SK-N-SH treated with all-trans-retinoic acid at 6 μM for 48 hours (cell line): ENCODE results near the gene KRT82.

ENCODE experiments used
- ATAC-seq: fragments of 200-7000 bp; cut with Tn5 transposase; 3 replicates; pipeline ENCODE4 v1.9.1; 2020; ENCODE audit warnings: mild to moderate bottlenecking, moderate library complexity
- ARNTL ChIP-seq: fragments of 450-650 bp; formaldehyde crosslinking; IDR thresholded peaks from 2 replicates; pipeline ENCODE4 v1.5.0; 2020; ENCODE audit warnings: low read depth, mild to moderate bottlenecking, moderate library complexity, borderline replicate concordance
- BACH2 ChIP-seq: fragments of 250-450 bp; sonication (Bioruptor Pico); IDR thresholded peaks from 2 replicates; pipeline ENCODE4 v1.9.0; 2021; ENCODE audit warnings: mild to moderate bottlenecking, borderline replicate concordance
- ESRRG ChIP-seq: fragments of 250-450 bp; sonication (Bioruptor Pico); IDR thresholded peaks from 2 replicates; pipeline ENCODE4 v1.6.1; 2021; ENCODE audit warnings: mild to moderate bottlenecking
- GLIS3 ChIP-seq: fragments of 250-450 bp; sonication (Bioruptor Pico); IDR thresholded peaks from 2 replicates; pipeline ENCODE4 v1.5.0; 2020; ENCODE audit warnings: mild to moderate bottlenecking, moderate library complexity
- PPARA ChIP-seq: fragments of 250-450 bp; sonication (Bioruptor Pico); IDR thresholded peaks from 2 replicates; pipeline ENCODE4 v1.5.0; 2020; ENCODE audit warnings: mild to moderate bottlenecking, borderline replicate concordance
- RARB ChIP-seq: fragments of 250-450 bp; sonication (Bioruptor Pico); IDR thresholded peaks from 2 replicates; pipeline ENCODE4 v1.8.0; 2021; ENCODE audit warnings: mild to moderate bottlenecking, moderate library complexity
- SNAI2 ChIP-seq: fragments of 250-450 bp; sonication (Bioruptor Pico); IDR thresholded peaks from 2 replicates; pipeline ENCODE4 v1.5.0; 2020; ENCODE audit warnings: mild to moderate bottlenecking, moderate library complexity
- TCF4 ChIP-seq: fragments of 250-450 bp; sonication (Bioruptor Pico); IDR thresholded peaks from 2 replicates; pipeline ENCODE4 v1.8.0; 2021; ENCODE audit warnings: mild to moderate bottlenecking, moderate library complexity, borderline replicate concordance
- TOX ChIP-seq: fragments of 250-450 bp; sonication (Bioruptor Pico); IDR thresholded peaks from 2 replicates; pipeline ENCODE4 v1.8.0; 2021; ENCODE audit warnings: mild to moderate bottlenecking, moderate library complexity, borderline replicate concordance
- ZFP30 ChIP-seq: fragments of 450-650 bp; formaldehyde crosslinking; IDR thresholded peaks from 2 replicates; pipeline ENCODE4 v1.5.0; 2022; ENCODE audit warnings: mild to moderate bottlenecking, moderate library complexity
- ZNF565 ChIP-seq: fragments of 450-650 bp; formaldehyde crosslinking; conservative IDR thresholded peaks from 2 replicates; pipeline ENCODE4 v1.5.0; 2020; ENCODE audit warnings: low read depth, mild to moderate bottlenecking, moderate library complexity
- ZNF70 ChIP-seq: fragments of 450-650 bp; formaldehyde crosslinking; IDR thresholded peaks from 2 replicates; pipeline ENCODE4 v1.5.0; 2020; ENCODE audit warnings: mild to moderate bottlenecking, moderate library complexity
- ZNF8 ChIP-seq: fragments of 450-650 bp; formaldehyde crosslinking; IDR thresholded peaks from 2 replicates; pipeline ENCODE4 v1.5.0; 2020; ENCODE audit warnings: mild to moderate bottlenecking, moderate library complexity
- TF ChIP-seq, protein P1 (sequence below): fragments of 250-450 bp; sonication (Bioruptor Pico); IDR thresholded peaks from 2 replicates; pipeline ENCODE4 v1.5.0; 2020; ENCODE audit warnings: mild to moderate bottlenecking, moderate library complexity
- TF ChIP-seq, protein P2 (sequence below): fragments of 250-450 bp; sonication (Bioruptor Pico); IDR thresholded peaks from 2 replicates; pipeline ENCODE4 v1.8.0; 2021; ENCODE audit warnings: low read depth, mild to moderate bottlenecking, moderate library complexity, borderline replicate concordance
- TF ChIP-seq, protein P3 (sequence below): fragments of 250-450 bp; sonication (Bioruptor Pico); IDR thresholded peaks from 2 replicates; pipeline ENCODE4 v1.5.1; 2021; ENCODE audit warnings: mild to moderate bottlenecking, moderate library complexity
- TF ChIP-seq, protein P4 (sequence below): fragments of 250-450 bp; sonication (Bioruptor Pico); IDR thresholded peaks from 2 replicates; pipeline ENCODE4 v1.5.1; 2020; ENCODE audit warnings: low read depth, mild to moderate bottlenecking, moderate library complexity

KRT82 gene

DNA sequence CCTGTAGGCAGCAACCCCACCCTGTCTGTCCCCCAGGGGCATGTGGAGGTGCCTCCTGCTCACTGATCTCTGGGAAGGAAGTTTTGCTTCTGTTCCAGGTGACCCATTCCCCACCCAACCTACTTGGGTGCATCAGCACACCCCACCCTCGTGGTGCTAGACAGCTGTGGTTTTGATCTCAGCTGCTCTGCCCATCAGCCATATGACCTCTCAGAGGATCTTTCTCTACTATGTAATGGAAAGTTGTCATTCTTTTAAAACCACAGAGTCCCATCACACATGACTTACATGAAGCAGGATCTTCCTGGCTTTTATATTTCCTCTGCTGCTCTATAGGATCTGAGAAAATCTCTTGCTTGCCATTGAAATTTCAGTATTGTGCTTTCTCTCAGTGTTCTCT, 13.5 kb upstream of the KRT82 start:
- ATAC-seq: no peak
- TF ChIP-seq ESRRG (no peak), BACH2 (CRISPR knock-in tag) (no peak), SNAI2 (CRISPR knock-in tag) (no peak), ZNF70 (no peak), ZNF8 (CRISPR knock-in tag) (no peak), TCF4 (CRISPR knock-in tag) (no peak), PPARA (CRISPR knock-in tag) (no peak)
- TF ChIP-seq, protein P1, sequence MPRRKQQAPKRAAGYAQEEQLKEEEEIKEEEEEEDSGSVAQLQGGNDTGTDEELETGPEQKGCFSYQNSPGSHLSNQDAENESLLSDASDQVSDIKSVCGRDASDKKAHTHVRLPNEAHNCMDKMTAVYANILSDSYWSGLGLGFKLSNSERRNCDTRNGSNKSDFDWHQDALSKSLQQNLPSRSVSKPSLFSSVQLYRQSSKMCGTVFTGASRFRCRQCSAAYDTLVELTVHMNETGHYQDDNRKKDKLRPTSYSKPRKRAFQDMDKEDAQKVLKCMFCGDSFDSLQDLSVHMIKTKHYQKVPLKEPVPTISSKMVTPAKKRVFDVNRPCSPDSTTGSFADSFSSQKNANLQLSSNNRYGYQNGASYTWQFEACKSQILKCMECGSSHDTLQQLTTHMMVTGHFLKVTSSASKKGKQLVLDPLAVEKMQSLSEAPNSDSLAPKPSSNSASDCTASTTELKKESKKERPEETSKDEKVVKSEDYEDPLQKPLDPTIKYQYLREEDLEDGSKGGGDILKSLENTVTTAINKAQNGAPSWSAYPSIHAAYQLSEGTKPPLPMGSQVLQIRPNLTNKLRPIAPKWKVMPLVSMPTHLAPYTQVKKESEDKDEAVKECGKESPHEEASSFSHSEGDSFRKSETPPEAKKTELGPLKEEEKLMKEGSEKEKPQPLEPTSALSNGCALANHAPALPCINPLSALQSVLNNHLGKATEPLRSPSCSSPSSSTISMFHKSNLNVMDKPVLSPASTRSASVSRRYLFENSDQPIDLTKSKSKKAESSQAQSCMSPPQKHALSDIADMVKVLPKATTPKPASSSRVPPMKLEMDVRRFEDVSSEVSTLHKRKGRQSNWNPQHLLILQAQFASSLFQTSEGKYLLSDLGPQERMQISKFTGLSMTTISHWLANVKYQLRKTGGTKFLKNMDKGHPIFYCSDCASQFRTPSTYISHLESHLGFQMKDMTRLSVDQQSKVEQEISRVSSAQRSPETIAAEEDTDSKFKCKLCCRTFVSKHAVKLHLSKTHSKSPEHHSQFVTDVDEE: no peak
- TF ChIP-seq, protein P2, sequence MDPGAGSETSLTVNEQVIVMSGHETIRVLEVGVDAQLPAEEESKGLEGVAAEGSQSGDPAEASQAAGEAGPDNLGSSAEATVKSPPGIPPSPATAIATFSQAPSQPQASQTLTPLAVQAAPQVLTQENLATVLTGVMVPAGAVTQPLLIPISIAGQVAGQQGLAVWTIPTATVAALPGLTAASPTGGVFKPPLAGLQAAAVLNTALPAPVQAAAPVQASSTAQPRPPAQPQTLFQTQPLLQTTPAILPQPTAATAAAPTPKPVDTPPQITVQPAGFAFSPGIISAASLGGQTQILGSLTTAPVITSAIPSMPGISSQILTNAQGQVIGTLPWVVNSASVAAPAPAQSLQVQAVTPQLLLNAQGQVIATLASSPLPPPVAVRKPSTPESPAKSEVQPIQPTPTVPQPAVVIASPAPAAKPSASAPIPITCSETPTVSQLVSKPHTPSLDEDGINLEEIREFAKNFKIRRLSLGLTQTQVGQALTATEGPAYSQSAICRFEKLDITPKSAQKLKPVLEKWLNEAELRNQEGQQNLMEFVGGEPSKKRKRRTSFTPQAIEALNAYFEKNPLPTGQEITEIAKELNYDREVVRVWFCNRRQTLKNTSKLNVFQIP (CRISPR knock-in tag): no peak
- TF ChIP-seq, protein P3, sequence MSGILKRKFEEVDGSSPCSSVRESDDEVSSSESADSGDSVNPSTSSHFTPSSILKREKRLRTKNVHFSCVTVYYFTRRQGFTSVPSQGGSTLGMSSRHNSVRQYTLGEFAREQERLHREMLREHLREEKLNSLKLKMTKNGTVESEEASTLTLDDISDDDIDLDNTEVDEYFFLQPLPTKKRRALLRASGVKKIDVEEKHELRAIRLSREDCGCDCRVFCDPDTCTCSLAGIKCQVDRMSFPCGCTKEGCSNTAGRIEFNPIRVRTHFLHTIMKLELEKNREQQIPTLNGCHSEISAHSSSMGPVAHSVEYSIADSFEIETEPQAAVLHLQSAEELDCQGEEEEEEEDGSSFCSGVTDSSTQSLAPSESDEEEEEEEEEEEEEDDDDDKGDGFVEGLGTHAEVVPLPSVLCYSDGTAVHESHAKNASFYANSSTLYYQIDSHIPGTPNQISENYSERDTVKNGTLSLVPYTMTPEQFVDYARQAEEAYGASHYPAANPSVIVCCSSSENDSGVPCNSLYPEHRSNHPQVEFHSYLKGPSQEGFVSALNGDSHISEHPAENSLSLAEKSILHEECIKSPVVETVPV: no peak

DNA sequence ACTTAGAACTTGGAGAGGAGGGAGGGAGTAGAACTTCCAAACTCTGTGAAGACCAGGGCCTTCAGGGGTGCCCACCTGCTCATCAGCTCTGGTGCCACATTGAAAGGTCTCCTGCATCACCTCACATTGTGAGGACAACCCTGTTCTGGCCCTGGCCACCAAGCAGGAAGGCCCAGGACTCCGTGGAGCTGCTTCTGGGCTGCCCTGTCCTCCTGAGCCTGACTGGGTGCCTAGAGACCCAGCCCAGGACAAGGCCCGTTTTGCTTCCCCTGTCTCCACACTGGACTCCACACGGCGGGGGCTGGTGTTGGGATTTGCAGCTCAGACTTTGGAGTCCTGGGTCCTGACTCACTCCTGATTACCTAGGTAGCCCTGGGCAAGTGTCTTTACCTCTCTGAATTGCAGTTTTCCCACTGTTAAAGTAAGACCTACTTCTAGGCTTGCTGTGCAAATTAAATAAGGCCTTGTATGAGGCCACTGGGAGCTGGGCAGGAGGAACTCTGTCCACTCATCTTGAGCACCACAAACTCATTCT, 12.5 kb upstream of the KRT82 start:
- no peak for ATAC-seq
- TF ChIP-seq PPARA (CRISPR knock-in tag) (no peak), ARNTL (CRISPR knock-in tag) (no peak), TOX (CRISPR knock-in tag) (no peak), ZNF565 (CRISPR knock-in tag) (no peak), ZFP30 (CRISPR knock-in tag) (no peak), RARB (CRISPR knock-in tag) (no peak), GLIS3 (CRISPR knock-in tag) (no peak), BACH2 (CRISPR knock-in tag) (no peak), ZNF70 (no peak), ZNF8 (CRISPR knock-in tag) (no peak)
- TF ChIP-seq, protein P1: no peak
- TF ChIP-seq, protein P3: no peak
- TF ChIP-seq, protein P2 (CRISPR knock-in tag): no peak
- TF ChIP-seq, protein P4, sequence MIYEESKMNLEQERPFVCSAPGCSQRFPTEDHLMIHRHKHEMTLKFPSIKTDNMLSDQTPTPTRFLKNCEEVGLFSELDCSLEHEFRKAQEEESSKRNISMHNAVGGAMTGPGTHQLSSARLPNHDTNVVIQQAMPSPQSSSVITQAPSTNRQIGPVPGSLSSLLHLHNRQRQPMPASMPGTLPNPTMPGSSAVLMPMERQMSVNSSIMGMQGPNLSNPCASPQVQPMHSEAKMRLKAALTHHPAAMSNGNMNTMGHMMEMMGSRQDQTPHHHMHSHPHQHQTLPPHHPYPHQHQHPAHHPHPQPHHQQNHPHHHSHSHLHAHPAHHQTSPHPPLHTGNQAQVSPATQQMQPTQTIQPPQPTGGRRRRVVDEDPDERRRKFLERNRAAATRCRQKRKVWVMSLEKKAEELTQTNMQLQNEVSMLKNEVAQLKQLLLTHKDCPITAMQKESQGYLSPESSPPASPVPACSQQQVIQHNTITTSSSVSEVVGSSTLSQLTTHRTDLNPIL (CRISPR knock-in tag): no peak
